NOMO-1 (cell line): ENCODE data around the gene HINT3.
"Not testable (repeated sequence)": the region's sequence is repeated elsewhere in the genome, so short reads cannot be mapped to it uniquely, and the experiment has no call there.

ENCODE experiments used
- DNase-seq, 2 experiments: peaks; one replicate each; lab custom pipeline; 2025; ENCODE audit not compliant: unreplicated experiment in 2 of 2; lab: John Stamatoyannopoulos, UW

HINT3 gene

GRCh38 chr6:125939026-125939425 is 17.5 kb upstream of the HINT3 start:
- no peak for DNase-seq

- DNase-seq = no peak
Measured at GRCh38 chr6:125939791-125940190, 16.8 kb upstream of the HINT3 start.

GRCh38 chr6:125940247-125941041 is 16.1 kb upstream of the HINT3 start:
- no peak for DNase-seq

- no peak for DNase-seq
Measured at GRCh38 chr6:125942672-125943527, 13.7 kb upstream of the HINT3 start.

- no peak for DNase-seq
Measured at GRCh38 chr6:125943528-125944433, 12.8 kb upstream of the HINT3 start.

- peak; percentile 56 to 59 for DNase-seq
Measured at GRCh38 chr6:125944434-125944816, 12.1 kb upstream of the HINT3 start.

GRCh38 chr6:125944896-125945295 is 11.7 kb upstream of the HINT3 start:
- DNase-seq = no peak

- no peak for DNase-seq
Measured at GRCh38 chr6:125945378-125946141, 11.0 kb upstream of the HINT3 start.

GRCh38 chr6:125947615-125948014 is 9.0 kb upstream of the HINT3 start:
- no peak for DNase-seq

- DNase-seq = no peak
Measured at GRCh38 chr6:125948455-125948854, 8.1 kb upstream of the HINT3 start.

- DNase-seq = no peak
Measured at GRCh38 chr6:125949069-125949468, 7.5 kb upstream of the HINT3 start.

- no peak for DNase-seq
Measured at GRCh38 chr6:125950293-125950692, 6.3 kb upstream of the HINT3 start.

GRCh38 chr6:125950716-125951115 is 5.9 kb upstream of the HINT3 start:
- DNase-seq = not testable (repeated sequence)

GRCh38 chr6:125951323-125951722 is 5.2 kb upstream of the HINT3 start:
- no peak for DNase-seq

- peak; percentile 24 to 26 for DNase-seq
Measured at GRCh38 chr6:125952764-125953501, 3.6 kb upstream of the HINT3 start.

GRCh38 chr6:125953502-125953875 is 3.1 kb upstream of the HINT3 start:
- no peak for DNase-seq

- no peak for DNase-seq
Measured at GRCh38 chr6:125954735-125955339, 1.7 kb upstream of the HINT3 start.

- DNase-seq = no peak
Measured at GRCh38 chr6:125955973-125956372, 597 bp upstream of the HINT3 start.

- DNase-seq = no peak
Measured at GRCh38 chr6:125957391-125957693, 772 bp downstream of the HINT3 start.
